ENCODE results near the gene KLHL29. TPM values are rescaled to one million over a fixed set of nuclear protein-coding genes. Genes with fewer than 3 reads are reported as not detected.

KLHL29 gene
- total RNA-seq, 1 donor from 2014 or later = 17.5 TPM

DNA sequence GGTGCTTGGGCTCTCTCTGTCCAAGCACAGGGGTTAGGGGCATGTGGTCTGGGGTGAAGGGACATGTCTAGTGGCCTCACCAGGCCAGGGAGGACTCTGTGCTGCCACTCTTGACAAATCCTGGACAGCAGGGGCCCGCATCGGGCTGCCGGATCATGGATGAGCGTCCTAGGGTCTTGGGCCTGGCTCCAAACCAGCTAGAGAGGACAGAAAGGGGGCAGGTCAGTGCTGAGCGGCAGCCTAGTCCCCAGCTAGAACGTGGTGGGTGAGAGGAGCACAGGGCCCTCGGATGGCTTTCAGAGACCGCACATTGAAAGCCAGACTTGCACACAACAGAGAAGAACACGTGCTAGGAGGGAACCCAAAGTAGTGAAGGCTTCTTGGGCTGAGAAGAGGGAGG lies 300.7 kb downstream of the KLHL29 start:
- Mint-ChIP-seq H3K27me3 (ENCODE audit: unreplicated experiment) (peaks cover 13% of the 10 kb centered on the region), H3K27ac (ENCODE audit: unreplicated experiment) (no peak overlapping the region), H3K36me3 (ENCODE audit: low read depth, unreplicated experiment) (peaks cover 6% of the 10 kb centered on the region), H3K9me3 (ENCODE audit: unreplicated experiment) (no peaks in the 10 kb centered on the region), H3K4me3 (ENCODE audit: unreplicated experiment) (no peak overlapping the region), H3K4me1 (ENCODE audit: unreplicated experiment) (peaks cover 11% of the 10 kb centered on the region)
- no peak for DNase-seq (ENCODE audit: low spot score)
- no peak for TF ChIP-seq CTCF (IDR thresholded peaks at IDR 0.05; ENCODE audit: unreplicated experiment)

GRCh38 chr2:23686405-23687029 lies 301.5 kb downstream of the KLHL29 start:
- H3K27me3 Mint-ChIP-seq (ENCODE audit: unreplicated experiment) = peaks cover 13% of the 10 kb centered on the region
- H3K4me1 Mint-ChIP-seq (ENCODE audit: unreplicated experiment) = peaks cover 11% of the 10 kb centered on the region
- H3K36me3 Mint-ChIP-seq (ENCODE audit: low read depth, unreplicated experiment) = peaks cover 6% of the 10 kb centered on the region
- H3K4me3 Mint-ChIP-seq (ENCODE audit: unreplicated experiment) = no peak overlapping the region
- no peak for DNase-seq (ENCODE audit: low spot score)
- no peaks in the 10 kb centered on the region for H3K9me3 Mint-ChIP-seq (ENCODE audit: unreplicated experiment)
- no peak overlapping the region for H3K27ac Mint-ChIP-seq (ENCODE audit: unreplicated experiment)
- no peak for TF ChIP-seq CTCF (IDR thresholded peaks at IDR 0.05; ENCODE audit: unreplicated experiment)

- H3K4me1 Mint-ChIP-seq (ENCODE audit: unreplicated experiment) = peaks cover 11% of the 10 kb centered on the region
- peaks cover 13% of the 10 kb centered on the region for H3K27me3 Mint-ChIP-seq (ENCODE audit: unreplicated experiment)
- no peak overlapping the region for H3K27ac Mint-ChIP-seq (ENCODE audit: unreplicated experiment)
- H3K9me3 Mint-ChIP-seq (ENCODE audit: unreplicated experiment) = no peaks in the 10 kb centered on the region
- no peak for DNase-seq (ENCODE audit: low spot score)
- H3K36me3 Mint-ChIP-seq (ENCODE audit: low read depth, unreplicated experiment) = peaks cover 6% of the 10 kb centered on the region
- no peak overlapping the region for H3K4me3 Mint-ChIP-seq (ENCODE audit: unreplicated experiment)
- no peak for TF ChIP-seq CTCF (IDR thresholded peaks at IDR 0.05; ENCODE audit: unreplicated experiment)
Observed at GRCh38 chr2:23687214-23687613, 302.2 kb downstream of the KLHL29 start.

DNA sequence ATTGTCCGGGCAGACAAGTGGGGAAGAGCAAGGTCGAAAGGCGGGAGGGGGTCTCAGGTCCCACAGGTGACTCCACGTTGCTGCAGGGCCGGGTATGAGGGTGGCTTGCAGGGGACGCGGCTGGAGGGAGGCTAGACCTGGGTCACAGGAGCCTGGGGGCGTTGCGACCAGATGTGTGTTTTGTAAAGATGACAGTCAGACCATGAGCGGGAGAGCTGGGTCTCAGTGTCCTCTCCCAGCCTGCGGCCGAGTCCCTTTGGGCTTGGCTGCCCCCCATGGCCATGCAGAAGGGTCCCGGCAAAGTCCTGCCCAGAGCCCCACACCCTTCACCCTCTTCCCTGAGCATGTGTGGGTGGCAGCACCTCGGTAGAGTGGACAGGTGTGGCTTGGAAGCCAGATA lies 302.7 kb downstream of the KLHL29 start:
- H3K27me3 Mint-ChIP-seq (ENCODE audit: unreplicated experiment) = peaks cover 13% of the 10 kb centered on the region
- no peak for TF ChIP-seq CTCF (IDR thresholded peaks at IDR 0.05; ENCODE audit: unreplicated experiment)
- no peak overlapping the region for H3K4me3 Mint-ChIP-seq (ENCODE audit: unreplicated experiment)
- H3K27ac Mint-ChIP-seq (ENCODE audit: unreplicated experiment) = no peak overlapping the region
- no peaks in the 10 kb centered on the region for H3K9me3 Mint-ChIP-seq (ENCODE audit: unreplicated experiment)
- H3K36me3 Mint-ChIP-seq (ENCODE audit: low read depth, unreplicated experiment) = peaks cover 6% of the 10 kb centered on the region
- DNase-seq (ENCODE audit: low spot score) = no peak
- H3K4me1 Mint-ChIP-seq (ENCODE audit: unreplicated experiment) = peaks cover 11% of the 10 kb centered on the region

GRCh38 chr2:23688486-23689130 lies 303.6 kb downstream of the KLHL29 start:
- Mint-ChIP-seq H3K4me3 (ENCODE audit: unreplicated experiment) (no peak overlapping the region), H3K27me3 (ENCODE audit: unreplicated experiment) (peaks cover 13% of the 10 kb centered on the region), H3K4me1 (ENCODE audit: unreplicated experiment) (peaks cover 11% of the 10 kb centered on the region), H3K27ac (ENCODE audit: unreplicated experiment) (no peak overlapping the region), H3K9me3 (ENCODE audit: unreplicated experiment) (no peaks in the 10 kb centered on the region), H3K36me3 (ENCODE audit: low read depth, unreplicated experiment) (peaks cover 6% of the 10 kb centered on the region)
- TF ChIP-seq CTCF (IDR thresholded peaks at IDR 0.05; ENCODE audit: unreplicated experiment) = no peak
- no peak for DNase-seq (ENCODE audit: low spot score)

All from endothelial cell (in vitro differentiated cells).